AG09319 (cell line): ENCODE data around the gene CCL25.
A peak's percentile ranks its signal among the peaks of the same experiment; 100 is the strongest.

Experiments used
- DNase-seq: peaks from one replicate; pipeline ENCODE4 v3.0.0-alpha.2; 2010; ENCODE audit warnings: low read depth; ENCODE audit errors: extremely low read depth
- TF ChIP-seq, protein P1 (sequence below): IDR thresholded peaks from 2 replicates; pipeline ENCODE4 v1.5.1; 2011; ENCODE audit warnings: low read depth, mild to moderate bottlenecking, inconsistent platforms, low read length, moderate library complexity

The CCL25 gene, protein sequence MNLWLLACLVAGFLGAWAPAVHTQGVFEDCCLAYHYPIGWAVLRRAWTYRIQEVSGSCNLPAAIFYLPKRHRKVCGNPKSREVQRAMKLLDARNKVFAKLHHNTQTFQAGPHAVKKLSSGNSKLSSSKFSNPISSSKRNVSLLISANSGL

DNA sequence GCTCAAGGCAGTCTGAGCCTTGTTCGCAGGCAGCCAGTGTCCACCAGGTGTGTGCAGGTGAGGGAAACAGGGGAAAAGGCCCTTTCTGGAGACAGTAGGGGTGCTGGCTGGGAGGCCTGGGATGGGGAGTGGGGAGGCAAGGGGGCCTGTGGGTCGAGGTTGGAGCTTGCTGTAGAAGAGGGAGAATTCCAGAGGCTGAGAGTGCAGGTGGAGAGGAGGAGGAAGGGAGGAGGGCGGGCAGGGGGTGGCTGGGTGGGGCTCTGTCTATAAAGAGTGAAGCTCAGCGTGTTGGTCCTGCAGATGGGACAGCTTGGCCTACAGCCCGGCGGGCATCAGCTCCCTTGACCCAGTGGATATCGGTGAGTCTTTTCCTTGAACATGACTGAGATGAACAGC lies at the start of gene CCL25:
TSS of gene CCL25 (plus strand) at position 297 of the 396 bp plus-strand sequence. CDS start 290 bp downstream, outside the sequence.
- no peak for DNase-seq
- TF ChIP-seq, protein P1, sequence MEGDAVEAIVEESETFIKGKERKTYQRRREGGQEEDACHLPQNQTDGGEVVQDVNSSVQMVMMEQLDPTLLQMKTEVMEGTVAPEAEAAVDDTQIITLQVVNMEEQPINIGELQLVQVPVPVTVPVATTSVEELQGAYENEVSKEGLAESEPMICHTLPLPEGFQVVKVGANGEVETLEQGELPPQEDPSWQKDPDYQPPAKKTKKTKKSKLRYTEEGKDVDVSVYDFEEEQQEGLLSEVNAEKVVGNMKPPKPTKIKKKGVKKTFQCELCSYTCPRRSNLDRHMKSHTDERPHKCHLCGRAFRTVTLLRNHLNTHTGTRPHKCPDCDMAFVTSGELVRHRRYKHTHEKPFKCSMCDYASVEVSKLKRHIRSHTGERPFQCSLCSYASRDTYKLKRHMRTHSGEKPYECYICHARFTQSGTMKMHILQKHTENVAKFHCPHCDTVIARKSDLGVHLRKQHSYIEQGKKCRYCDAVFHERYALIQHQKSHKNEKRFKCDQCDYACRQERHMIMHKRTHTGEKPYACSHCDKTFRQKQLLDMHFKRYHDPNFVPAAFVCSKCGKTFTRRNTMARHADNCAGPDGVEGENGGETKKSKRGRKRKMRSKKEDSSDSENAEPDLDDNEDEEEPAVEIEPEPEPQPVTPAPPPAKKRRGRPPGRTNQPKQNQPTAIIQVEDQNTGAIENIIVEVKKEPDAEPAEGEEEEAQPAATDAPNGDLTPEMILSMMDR = no peak

DNA sequence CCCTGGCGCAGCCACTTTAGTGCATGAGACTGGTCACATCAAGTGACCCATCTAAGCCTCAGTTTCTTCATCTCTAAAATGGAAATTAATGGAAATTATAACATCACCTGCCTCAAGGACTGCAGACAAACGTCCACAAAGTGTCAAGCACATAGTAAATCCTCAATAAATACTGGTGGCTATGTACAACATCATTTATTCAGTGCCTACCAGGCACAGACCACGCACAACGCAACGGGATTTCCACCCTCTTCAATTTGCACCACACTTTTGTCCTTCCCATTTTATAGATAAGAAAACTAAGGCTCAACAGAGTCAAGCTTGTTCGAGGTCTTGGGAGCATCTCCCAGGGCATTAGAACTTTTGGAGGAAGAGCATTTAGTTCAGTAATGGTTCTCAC lies 48.6 kb upstream of the CCL25 start:
- TF ChIP-seq, protein P1 = no peak
- DNase-seq = no peak

DNA sequence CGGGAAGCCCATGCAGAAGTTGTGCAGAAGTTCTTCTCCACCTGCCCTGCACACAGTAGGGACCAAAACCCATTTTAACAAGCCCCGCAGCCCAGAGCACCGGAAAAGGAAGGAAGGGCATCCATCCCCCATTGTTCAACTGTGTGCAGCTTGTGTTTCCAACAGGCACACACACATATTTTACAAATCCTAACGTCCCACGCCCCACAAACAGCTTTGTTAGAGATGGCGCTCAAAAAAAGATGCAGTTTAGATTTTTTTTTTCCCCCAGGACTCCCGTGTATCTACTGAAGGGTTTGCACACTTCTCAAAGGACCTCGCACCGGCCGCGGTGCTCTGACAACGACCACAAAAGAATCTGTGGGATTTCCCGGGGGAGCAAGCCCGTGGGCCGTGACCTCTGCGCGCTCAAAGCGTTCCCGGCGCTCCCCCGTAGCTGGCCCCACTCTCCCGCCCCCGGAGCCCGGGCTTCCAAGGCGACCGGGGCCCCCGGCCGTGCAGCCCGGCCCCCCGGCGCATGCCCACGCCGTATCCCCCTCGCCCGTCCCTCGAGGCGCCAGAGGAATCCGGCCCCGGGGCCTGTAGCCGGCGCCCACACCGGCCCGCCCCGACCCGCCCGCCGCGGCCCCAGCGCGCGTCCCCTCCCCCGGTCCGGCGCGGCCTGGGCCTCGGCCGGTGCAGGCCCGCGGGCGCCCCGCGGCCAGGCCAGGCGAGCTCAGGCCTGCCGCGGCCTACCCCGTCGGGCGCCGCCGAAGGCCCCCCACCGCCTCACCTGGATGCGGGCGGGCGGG lies 47.6 kb upstream of the CCL25 start:
- no peak for DNase-seq
- TF ChIP-seq, protein P1 = no peak

DNA sequence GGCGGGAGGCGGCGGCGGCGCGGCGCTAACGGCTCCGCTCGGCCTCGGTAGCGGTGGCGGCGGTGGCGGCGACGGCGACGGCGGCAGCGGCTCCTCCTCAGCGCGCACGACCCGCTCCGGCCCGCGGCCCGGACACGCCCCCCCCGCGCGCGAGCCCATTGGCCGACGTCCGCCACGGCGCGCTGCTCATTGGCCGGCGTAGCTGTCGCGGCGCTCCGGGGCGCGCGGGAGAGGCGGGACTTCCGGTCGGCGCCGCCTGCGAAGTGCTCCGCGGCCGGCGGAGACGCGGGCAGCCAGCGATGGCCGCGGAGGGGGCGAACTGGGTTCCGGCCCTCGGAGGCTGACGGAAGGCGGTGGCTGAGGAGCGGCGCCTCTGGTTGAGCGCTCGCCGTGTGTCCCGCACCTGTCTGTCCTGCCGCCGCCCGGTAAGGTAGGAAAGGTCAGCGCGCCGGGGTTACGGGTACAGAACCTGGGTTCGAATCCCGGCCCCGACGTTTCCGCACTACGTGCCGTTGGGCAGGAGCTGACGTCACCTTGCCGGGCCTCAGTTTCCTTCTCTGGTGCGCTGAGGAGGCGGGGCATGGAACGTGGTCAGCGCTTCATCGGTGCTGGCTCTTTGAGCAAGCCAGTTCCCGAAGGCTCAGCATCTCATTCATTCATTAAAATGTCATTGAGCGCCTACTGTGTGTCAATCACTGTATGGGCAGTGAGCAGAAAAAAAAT lies 46.9 kb upstream of the CCL25 start, which contains the start of gene ELAVL1:
TSS of gene ELAVL1 (minus strand) at position 108 of the 723 bp plus-strand sequence. CDS start 13,826 bp downstream, outside the sequence.
- DNase-seq = peak; percentile 75
- TF ChIP-seq, protein P1 = no peak

- DNase-seq = no peak
Measured at GRCh38 chr19:8017808-8018207, 34.8 kb upstream of the CCL25 start.

GRCh38 chr19:8020681-8021080 lies 31.9 kb upstream of the CCL25 start:
- TF ChIP-seq, protein P1 = no peak
- DNase-seq = no peak

More at GRCh38 chr19:8017808-8018207, 34.8 kb upstream of the CCL25 start:
- TF ChIP-seq, protein P1 = no peak

DNA sequence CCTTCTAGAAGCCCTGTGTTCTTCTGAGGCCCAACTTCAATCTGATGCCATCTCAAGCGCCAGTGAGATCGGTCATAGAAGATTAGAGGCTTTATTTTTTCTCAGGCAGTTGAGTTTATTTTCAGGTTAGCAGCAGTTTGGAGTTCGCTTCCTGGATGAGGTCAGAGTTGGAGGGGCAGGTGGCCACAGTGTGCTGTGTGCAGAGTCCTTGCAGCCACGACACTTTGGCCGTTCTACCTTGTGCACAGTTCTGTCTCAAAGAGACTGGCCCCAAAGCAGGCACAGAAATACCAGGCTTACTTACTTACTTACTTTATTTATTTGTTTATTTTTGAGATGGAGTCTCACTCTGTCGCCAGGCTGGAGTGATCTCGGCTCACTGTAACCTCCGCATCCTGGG lies 31.2 kb upstream of the CCL25 start:
- no peak for DNase-seq
- TF ChIP-seq, protein P1 = no peak
